ENCODE results near the gene STK35.

The STK35 gene

DNA sequence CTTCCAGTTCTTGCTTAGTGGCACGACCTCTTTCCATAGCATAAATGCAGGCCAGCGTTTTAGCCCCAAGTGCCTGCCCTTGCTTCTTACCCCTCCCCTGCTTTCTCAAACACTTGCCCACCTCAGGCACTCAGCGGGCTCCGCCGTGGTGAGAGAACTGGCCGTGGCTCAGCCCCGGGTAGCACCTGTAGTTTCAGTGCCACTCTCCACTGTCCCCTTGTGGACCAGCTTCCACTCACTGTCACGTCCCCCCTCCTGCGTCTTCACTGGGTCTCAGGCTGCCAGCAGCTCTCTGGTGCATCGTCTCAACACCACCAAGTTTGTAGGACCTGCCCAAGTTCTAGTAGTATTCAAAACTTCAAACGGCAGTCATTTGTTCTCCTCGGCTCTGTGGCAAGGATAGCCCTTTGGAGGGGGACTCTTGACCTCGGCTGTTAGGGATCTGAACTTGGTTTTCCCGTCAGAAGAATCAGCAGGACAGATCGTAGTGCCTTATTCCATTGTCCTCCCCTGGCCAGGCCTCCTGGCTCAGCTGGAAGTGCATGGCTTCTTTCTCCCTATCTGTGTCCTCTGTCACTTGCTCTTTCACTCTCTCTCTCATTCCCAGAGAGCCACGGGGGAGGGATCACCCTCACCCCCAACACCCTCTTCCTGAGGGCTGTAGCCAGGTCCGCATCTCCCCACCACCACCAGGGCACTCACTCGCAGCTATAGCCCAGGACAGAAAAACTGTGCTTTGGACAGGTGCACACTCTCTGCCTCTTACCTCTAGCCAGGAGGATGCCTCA, 44.6 kb downstream of the STK35 start:
- no peaks in the 10 kb centered on the region for H3K9me3 Mint-ChIP-seq
- peaks cover 25% of the 10 kb centered on the region for H3K36me3 Mint-ChIP-seq (ENCODE audit: insufficient read depth)
- ATAC-seq (replicated peaks): no peak
- no peak overlapping the region for H3K27ac Mint-ChIP-seq
- peaks cover 5 to 7% of the 10 kb centered on the region in 2 donors for H3K4me1 Mint-ChIP-seq (ENCODE audit: low read depth in 2 of 2)
- no peaks in the 10 kb centered on the region for H3K27me3 Mint-ChIP-seq
- H3K4me3 Mint-ChIP-seq: no peak overlapping the region
- no peak for DNase-seq

- no peak for DNase-seq
- Mint-ChIP-seq H3K27me3 (no peaks in the 10 kb centered on the region), H3K4me3 (no peak overlapping the region), H3K27ac (no peak overlapping the region), H3K36me3 (ENCODE audit: insufficient read depth) (peaks cover 15% of the 10 kb centered on the region), H3K4me1 (ENCODE audit: low read depth in 2 of 2) (peaks cover 4 to 5% of the 10 kb centered on the region in 2 donors), H3K9me3 (no peaks in the 10 kb centered on the region)
- no peak for ATAC-seq (replicated peaks)
Observed at GRCh38 chr20:2149507-2149906, 47.9 kb downstream of the STK35 start.

DNA sequence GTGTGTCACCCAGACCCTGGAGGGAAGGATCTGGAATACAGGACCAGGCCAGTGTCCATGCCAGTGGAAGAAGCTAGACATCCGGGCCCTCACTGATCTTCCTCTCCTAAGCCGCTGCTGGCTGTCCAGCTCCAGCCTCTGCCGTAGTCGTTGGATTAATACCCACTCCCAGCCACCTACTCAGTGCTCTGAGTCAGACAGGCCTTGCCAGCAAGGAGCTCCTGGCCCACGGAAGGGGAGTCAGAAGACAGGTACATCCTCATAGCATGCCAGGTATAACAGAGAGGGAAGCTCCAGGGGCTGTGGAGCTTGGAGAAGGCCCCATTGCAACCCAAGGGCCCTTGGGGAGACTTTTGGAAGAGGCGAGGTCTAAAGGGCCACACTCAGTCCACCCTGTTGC, 49.0 kb downstream of the STK35 start:
- H3K36me3 Mint-ChIP-seq (ENCODE audit: insufficient read depth): peaks cover 7% of the 10 kb centered on the region
- DNase-seq: no peak
- H3K27me3 Mint-ChIP-seq: no peaks in the 10 kb centered on the region
- no peak overlapping the region for H3K27ac Mint-ChIP-seq
- no peaks in the 10 kb centered on the region for H3K9me3 Mint-ChIP-seq
- no peak overlapping the region for H3K4me3 Mint-ChIP-seq
- peaks cover 4 to 5% of the 10 kb centered on the region in 2 donors for H3K4me1 Mint-ChIP-seq (ENCODE audit: low read depth in 2 of 2)
- no peak for ATAC-seq (replicated peaks)

GRCh38 chr20:2151858-2152281, 50.2 kb downstream of the STK35 start:
- Mint-ChIP-seq H3K27ac (no peak overlapping the region), H3K36me3 (ENCODE audit: insufficient read depth) (peaks cover 4% of the 10 kb centered on the region), H3K4me3 (no peak overlapping the region), H3K9me3 (no peaks in the 10 kb centered on the region), H3K27me3 (no peaks in the 10 kb centered on the region), H3K4me1 (ENCODE audit: low read depth in 2 of 2) (peaks cover 1 to 5% of the 10 kb centered on the region in 2 donors)
- no peak for DNase-seq
- ATAC-seq (replicated peaks): no peak

DNA sequence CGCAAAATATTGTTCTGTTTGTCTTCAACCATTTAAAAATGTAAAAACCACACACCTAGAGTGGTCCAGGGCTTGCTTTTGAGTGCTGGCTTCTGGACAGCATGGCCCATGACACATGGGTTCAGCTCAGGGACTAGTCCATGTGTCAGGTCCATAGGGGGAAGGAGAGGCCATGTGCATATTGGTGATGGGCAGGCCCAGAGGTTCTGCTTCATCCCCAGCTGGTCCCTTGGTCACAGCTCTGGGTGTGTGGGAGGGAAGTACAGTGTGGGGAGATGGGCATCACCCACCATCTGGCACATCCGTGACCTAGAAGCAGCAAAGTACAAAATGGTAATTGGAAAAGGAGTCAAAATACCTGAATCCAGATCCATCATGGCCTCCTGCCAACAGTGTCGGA, 50.7 kb downstream of the STK35 start:
- ATAC-seq (replicated peaks) (no peak), DNase-seq (no peak)
- Mint-ChIP-seq H3K36me3 (ENCODE audit: insufficient read depth) (peaks cover 4% of the 10 kb centered on the region), H3K4me3 (no peak overlapping the region), H3K27me3 (no peaks in the 10 kb centered on the region), H3K4me1 (ENCODE audit: low read depth in 2 of 2) (peaks cover 0 to 4% of the 10 kb centered on the region in 2 donors), H3K27ac (no peak overlapping the region), H3K9me3 (no peaks in the 10 kb centered on the region)

GRCh38 chr20:2153326-2153725, 51.7 kb downstream of the STK35 start:
- DNase-seq (no peak), ATAC-seq (replicated peaks) (no peak)
- no peaks in the 10 kb centered on the region for H3K4me1 Mint-ChIP-seq (ENCODE audit: low read depth in 2 of 2)
- no peaks in the 10 kb centered on the region for H3K27me3 Mint-ChIP-seq
- no peaks in the 10 kb centered on the region for H3K9me3 Mint-ChIP-seq
- H3K4me3 Mint-ChIP-seq: no peak overlapping the region
- no peak overlapping the region for H3K27ac Mint-ChIP-seq
- H3K36me3 Mint-ChIP-seq (ENCODE audit: insufficient read depth): peaks cover 4% of the 10 kb centered on the region

- Mint-ChIP-seq H3K27ac (no peak overlapping the region), H3K4me1 (ENCODE audit: low read depth in 2 of 2) (no peaks in the 10 kb centered on the region), H3K4me3 (no peak overlapping the region), H3K36me3 (ENCODE audit: insufficient read depth) (no peaks in the 10 kb centered on the region), H3K27me3 (no peaks in the 10 kb centered on the region), H3K9me3 (no peaks in the 10 kb centered on the region)
- DNase-seq (no peak), ATAC-seq (replicated peaks) (no peak)
Observed at GRCh38 chr20:2156224-2156623, 54.6 kb downstream of the STK35 start.

DNA sequence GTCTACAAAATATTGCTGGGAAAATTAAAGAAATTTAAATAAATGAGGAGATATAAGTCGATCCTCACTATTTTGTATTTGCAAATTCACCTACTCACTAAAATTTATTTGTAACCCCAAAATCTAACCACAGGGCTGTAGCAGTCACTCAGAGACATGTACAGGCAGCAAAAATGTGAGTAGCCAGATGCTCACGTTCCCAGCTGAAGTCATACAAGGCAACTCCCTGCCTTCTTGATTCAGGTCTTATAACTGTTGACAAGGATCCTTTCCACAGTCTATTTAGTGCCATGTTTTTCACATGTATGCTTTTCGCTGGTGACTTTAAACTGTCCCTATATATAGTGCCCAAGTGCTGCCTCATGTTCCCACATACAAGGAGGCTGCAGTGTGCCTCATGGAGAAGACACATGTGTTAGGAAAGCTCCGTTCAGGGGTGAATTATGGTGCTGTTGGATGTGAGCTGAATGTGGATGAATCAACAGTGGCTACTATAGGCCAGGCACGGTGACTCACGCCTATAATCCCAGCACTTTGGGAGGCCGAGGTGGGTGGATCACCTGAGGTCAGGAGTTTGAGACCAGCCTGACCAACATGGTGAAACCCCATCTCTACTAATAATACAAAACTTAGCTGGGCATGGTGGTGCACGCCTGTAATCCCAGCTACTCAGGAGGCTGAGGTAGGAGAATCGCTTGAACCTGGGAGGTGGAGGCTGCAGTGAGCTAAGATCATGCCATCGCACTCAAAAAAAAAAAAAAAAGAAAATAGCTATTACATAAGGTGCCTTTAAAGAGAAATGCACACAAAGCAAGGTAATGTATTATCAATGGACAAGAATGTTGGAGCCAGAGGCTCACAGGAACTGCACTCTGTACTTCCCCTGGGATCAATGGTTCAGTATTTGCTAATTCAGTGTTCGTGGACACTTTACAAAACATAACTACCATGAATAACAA, 55.3 kb downstream of the STK35 start:
- DNase-seq (no peak), ATAC-seq (replicated peaks) (no peak)
- H3K9me3 Mint-ChIP-seq: no peaks in the 10 kb centered on the region
- H3K27me3 Mint-ChIP-seq: peaks cover 0 to 3% of the 10 kb centered on the region in 2 donors
- H3K27ac Mint-ChIP-seq: no peak overlapping the region
- no peaks in the 10 kb centered on the region for H3K36me3 Mint-ChIP-seq (ENCODE audit: insufficient read depth)
- H3K4me1 Mint-ChIP-seq (ENCODE audit: low read depth in 2 of 2): no peaks in the 10 kb centered on the region
- no peak overlapping the region for H3K4me3 Mint-ChIP-seq

- Mint-ChIP-seq H3K27me3 (peaks cover 5 to 17% of the 10 kb centered on the region in 2 donors), H3K36me3 (ENCODE audit: insufficient read depth) (no peaks in the 10 kb centered on the region), H3K4me1 (ENCODE audit: low read depth in 2 of 2) (no peaks in the 10 kb centered on the region), H3K27ac (no peak overlapping the region), H3K9me3 (no peaks in the 10 kb centered on the region), H3K4me3 (no peak overlapping the region)
- DNase-seq (no peak), ATAC-seq (replicated peaks) (no peak)
Observed at GRCh38 chr20:2162125-2162822, 60.6 kb downstream of the STK35 start.

- Mint-ChIP-seq H3K27ac (no peak overlapping the region), H3K4me1 (ENCODE audit: low read depth in 2 of 2) (no peaks in the 10 kb centered on the region), H3K36me3 (ENCODE audit: insufficient read depth) (no peaks in the 10 kb centered on the region), H3K27me3 (peaks cover 5 to 17% of the 10 kb centered on the region in 2 donors), H3K4me3 (no peak overlapping the region), H3K9me3 (no peaks in the 10 kb centered on the region)
- DNase-seq (no peak), ATAC-seq (replicated peaks) (no peak)
Observed at GRCh38 chr20:2162823-2163166, 61.2 kb downstream of the STK35 start.

- ATAC-seq (replicated peaks) (no peak), DNase-seq (no peak)
- Mint-ChIP-seq H3K27me3 (peaks cover 5 to 17% of the 10 kb centered on the region in 2 donors), H3K9me3 (no peaks in the 10 kb centered on the region), H3K36me3 (ENCODE audit: insufficient read depth) (no peaks in the 10 kb centered on the region), H3K27ac (no peak overlapping the region), H3K4me3 (no peak overlapping the region), H3K4me1 (ENCODE audit: low read depth in 2 of 2) (no peaks in the 10 kb centered on the region)
Observed at GRCh38 chr20:2163312-2163711, 61.7 kb downstream of the STK35 start.

GRCh38 chr20:2163757-2164156, 62.1 kb downstream of the STK35 start:
- Mint-ChIP-seq H3K36me3 (ENCODE audit: insufficient read depth) (no peaks in the 10 kb centered on the region), H3K27me3 (peaks cover 5 to 17% of the 10 kb centered on the region in 2 donors), H3K4me1 (ENCODE audit: low read depth in 2 of 2) (no peaks in the 10 kb centered on the region), H3K27ac (no peak overlapping the region), H3K4me3 (no peak overlapping the region), H3K9me3 (no peaks in the 10 kb centered on the region)
- ATAC-seq (replicated peaks) (no peak), DNase-seq (no peak)

DNA sequence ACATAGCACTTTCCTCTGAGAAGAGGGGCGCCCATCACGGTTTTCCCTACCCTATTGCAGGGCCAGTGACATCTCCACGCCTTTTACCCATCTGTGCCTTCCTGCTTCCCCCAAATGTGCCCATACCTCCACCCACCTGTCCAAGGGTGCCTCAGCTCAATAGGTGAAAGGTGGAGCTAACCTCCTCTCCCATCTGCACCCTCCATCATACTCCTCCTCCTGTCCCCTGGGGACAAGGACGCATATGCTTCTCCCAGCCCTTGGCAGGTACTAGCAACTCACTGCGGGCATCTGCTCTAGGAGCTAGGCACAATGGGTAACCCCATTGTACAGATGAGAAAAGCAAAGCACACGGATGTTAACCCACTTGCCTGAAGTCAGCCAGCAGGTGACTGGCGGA, 62.8 kb downstream of the STK35 start:
- Mint-ChIP-seq H3K27ac (no peak overlapping the region), H3K9me3 (no peaks in the 10 kb centered on the region), H3K4me1 (ENCODE audit: low read depth in 2 of 2) (no peaks in the 10 kb centered on the region), H3K27me3 (peaks cover 5 to 17% of the 10 kb centered on the region in 2 donors), H3K36me3 (ENCODE audit: insufficient read depth) (no peaks in the 10 kb centered on the region), H3K4me3 (no peak overlapping the region)
- DNase-seq: no peak
- no peak for ATAC-seq (replicated peaks)

All from effector memory CD8-positive, alpha-beta T cell (primary cell).